Kidney glomerular epithelial cell (primary cell): Measurements from ENCODE around the gene CEP72.

Experiments
- DNase-seq: peaks from one replicate; lab custom pipeline; 2025; lab: John Stamatoyannopoulos, UW

CEP72 gene

DNA sequence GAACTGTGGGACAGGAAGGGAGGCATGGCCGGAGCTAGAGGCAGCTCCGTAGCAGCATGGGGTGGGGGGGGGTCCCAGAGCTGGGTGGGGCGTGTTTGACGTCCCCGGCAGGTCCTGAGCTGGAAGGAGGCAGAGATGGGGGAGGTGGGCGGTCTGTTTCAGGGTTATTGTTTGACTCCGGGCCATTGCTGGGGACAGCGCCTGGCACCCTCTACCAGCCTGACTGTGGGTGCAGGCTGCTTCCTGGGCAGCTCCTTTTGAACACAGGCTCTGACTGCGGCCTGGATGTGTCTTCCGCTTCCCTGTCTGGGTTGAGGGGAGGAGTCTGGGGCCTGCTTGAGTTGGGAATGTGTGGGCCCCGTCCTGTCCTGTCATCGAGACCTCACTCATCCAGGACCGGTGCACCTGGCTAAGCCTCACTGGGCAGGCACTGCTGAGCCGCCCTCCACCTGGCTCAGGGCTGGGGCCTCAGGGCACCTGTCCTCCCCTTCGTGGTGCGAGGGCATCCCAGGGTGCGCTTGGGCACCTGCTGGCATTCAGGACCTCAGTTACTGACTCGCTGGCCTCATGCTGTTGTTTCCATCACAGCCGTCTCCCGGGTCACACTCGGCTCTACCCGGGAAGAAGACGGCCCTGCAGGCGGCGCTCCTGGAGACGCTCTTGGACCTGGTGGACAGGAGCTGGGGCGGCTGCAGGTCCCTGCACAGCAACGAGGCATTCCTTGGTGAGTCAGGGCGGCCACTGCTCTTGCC lies 26.5 kb downstream of the CEP72 start:
- no peak for DNase-seq

DNA sequence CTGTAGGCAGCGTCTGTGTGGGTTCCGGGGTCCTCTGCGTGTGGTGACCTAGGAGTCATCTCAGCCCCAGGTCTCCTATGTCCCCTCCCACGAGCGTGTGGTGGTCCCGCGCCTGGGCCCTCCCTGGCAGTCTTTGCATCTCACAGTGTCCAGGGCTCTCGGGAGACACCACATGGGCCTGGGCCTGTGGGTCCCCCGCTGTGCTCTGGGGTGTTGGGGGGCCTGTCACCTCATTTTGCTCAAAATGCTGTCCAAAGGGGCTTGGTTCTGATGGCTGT lies 27.1 kb downstream of the CEP72 start:
- no peak for DNase-seq

- no peak for DNase-seq
Observed at GRCh38 chr5:639584-640213, 27.6 kb downstream of the CEP72 start.

GRCh38 chr5:640461-641330 lies 28.6 kb downstream of the CEP72 start:
- DNase-seq, result no peak

DNA sequence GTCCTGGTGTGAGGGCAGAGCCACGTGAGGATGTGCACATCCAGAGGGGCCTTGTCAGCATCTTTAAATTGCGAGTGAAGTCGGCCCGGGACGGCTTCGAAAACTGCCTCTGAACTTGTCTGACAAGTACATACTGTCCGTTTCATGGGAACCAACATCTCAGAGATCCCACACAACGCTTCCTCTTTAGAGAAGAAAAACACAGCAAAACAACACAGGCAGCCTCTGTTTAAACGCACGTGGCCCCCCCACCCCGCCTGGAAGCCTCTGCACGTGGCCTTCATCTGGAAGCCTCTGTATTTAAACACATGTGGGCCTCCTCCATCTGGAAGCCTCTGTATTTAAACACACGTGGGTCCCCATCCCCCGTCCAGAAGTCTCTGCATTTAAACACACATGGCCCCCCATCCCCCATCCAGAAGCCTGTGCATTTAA lies 29.2 kb downstream of the CEP72 start:
- DNase-seq, result no peak

DNA sequence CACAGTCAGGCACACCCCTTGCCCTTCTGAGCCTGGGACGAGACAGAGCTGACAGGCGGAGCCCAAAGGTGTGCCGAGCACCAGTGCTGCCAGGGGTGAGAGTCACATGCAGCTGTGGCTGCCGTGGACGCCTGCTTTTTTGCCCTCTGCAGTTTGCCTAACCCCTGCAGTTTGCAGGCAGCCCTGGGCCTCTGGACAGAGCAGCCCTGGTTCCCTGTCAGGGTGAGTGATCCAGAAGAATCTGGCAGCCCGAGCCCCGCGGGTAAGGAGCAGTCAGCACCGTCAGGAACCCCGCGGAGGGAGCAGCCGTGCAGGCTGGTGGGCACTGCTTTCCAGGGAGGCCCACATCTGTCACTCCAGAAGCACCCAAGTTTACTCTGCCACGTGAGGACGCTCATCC lies 30.3 kb downstream of the CEP72 start:
- no peak for DNase-seq

DNA sequence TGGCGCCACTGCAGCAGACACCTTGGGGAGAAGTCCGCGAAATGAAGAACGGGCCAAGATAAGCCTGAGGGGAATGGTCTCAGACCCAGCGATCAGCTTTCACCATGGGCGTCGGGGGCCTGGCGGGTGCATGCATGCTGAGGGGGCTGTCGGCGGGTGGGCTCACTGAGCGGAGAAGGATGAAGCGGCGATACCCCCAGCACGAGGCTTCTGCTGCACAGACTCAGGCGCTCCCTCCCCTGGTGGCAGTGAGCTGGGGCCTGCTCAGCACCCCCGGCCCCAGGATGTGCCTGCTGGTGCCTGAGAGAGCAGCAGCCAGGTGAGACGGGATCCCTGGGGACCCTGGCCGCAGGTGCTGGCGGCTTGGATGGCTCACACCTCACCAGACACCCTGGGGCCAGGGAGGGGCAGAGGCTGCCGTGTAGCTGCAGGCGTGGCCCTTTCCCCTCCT lies 31.2 kb downstream of the CEP72 start:
- DNase-seq, result no peak

GRCh38 chr5:643811-644271 lies 31.7 kb downstream of the CEP72 start:
- DNase-seq, result no peak

GRCh38 chr5:644509-644908 lies 32.4 kb downstream of the CEP72 start:
- DNase-seq, result no peak

- DNase-seq, result no peak
Observed at GRCh38 chr5:644971-645370, 32.8 kb downstream of the CEP72 start.

GRCh38 chr5:645421-645820 lies 33.3 kb downstream of the CEP72 start:
- DNase-seq, result no peak

GRCh38 chr5:646396-647201 lies 34.5 kb downstream of the CEP72 start:
- DNase-seq, result no peak

- no peak for DNase-seq
Observed at GRCh38 chr5:647311-647710, 35.2 kb downstream of the CEP72 start.

DNA sequence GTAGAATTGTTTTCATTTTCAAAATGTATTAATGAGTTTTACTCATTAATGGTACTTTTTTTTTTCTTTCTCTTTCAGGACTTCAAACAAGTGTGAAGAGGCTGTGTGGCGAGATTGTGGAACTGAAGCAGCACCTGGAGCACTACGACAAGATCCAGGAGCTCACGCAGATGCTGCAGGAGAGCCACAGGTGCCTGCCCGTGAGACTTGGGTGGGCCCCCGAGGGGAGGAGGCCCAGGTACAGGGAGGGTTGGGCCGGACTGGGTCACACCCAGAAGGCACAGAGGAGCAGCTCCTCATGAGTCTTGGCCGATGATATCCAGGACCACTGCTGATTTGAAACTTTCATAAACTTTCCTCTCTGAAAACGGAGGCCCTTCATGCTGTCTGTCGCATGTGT lies 35.6 kb downstream of the CEP72 start:
- DNase-seq, result no peak

DNA sequence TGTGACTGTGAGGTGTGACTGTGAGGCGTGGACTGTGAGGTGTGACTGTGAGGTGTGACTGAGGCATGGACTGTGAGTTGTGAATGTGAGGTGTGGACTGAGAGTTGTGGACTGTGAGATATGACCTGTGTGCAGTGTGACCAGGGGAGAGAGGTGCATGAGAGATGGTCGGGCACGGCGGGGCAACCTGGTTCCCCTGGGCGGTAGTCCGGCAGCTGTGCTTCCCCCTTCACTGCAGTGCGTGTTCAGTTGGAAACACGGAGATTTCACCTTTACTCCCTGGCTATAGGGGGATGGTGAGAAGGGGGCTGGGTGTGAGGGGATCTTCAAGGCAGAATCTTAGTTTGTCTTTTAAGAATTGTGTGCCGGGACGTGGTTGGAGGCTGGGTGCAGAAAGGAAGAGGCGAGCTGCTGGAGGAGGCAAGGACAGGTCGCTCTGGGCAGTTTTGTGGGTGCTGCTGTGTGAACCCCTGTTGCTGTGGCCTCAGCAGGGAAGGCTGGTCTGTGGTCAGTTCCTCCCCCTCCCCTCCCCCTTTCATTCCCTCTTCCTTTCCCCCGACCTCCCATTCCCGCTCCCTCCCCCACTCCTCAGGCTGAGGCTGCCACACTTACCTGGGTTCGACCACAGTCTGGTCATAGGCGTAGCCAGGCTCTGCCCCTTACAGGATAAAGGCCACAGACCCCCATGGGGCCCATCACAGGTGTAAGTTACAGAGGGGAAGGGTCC lies 39.3 kb downstream of the CEP72 start:
- DNase-seq, result no peak

GRCh38 chr5:652023-652515 lies 39.9 kb downstream of the CEP72 start:
- no peak for DNase-seq

- no peak for DNase-seq
Observed at GRCh38 chr5:652773-653350, 40.7 kb downstream of the CEP72 start.

GRCh38 chr5:654071-654778 lies 42.1 kb downstream of the CEP72 start:
- DNase-seq, result no peak

- DNase-seq, result no peak
Observed at GRCh38 chr5:655406-655805, 43.3 kb downstream of the CEP72 start.

DNA sequence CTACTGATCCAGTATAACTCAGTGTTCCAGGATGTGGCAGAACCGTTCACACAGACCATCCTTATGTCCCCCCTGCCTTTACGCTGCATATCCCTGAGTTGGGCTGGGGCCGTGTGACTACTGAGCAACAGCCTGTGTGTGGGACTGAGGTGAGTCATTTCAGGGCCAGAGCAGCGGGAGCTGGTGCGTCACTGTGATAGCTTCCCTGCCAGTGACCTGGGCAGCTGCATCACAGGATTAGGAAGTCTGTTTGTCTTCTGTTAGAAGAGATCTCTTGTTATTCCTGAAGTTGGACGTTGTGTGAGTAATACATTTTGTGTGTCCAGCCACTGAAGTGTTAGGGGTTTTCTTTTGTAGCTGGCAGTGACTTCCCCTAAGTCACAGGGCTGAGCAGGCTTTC lies 45.4 kb downstream of the CEP72 start:
- DNase-seq, result peak; percentile 19
